Vagina (tissue), 2 donors: ENCODE measurements around the gene ACSL1. TPM values are rescaled to one million over a fixed set of nuclear protein-coding genes. Genes with fewer than 3 reads are reported as not detected.

Experiments
- DNase-seq, 2 donors: peaks; one replicate each; pipeline ENCODE4 v3.0.0-alpha.2; 2017; ENCODE audit errors: extremely low spot score in 2 of 2
- H3K27ac ChIP-seq: fragments of 200-600 bp; sonication (generic); one replicate; pipeline ENCODE4 v1.5.1; 2019
- H3K27me3 ChIP-seq: fragments of 200-600 bp; sonication (generic); one replicate; pipeline ENCODE4 v1.5.1; 2019
- H3K36me3 ChIP-seq, 2 donors: fragments of 200-600 bp; sonication (generic); one replicate each; pipeline ENCODE4 v1.5.1; 2017 to 2019
- H3K4me1 ChIP-seq: fragments of 200-600 bp; sonication (generic); one replicate; pipeline ENCODE4 v1.5.1; 2019
- H3K4me3 ChIP-seq, 2 donors: fragments of 200-600 bp; sonication (generic); 1 replicate in 1 of 2; 2 replicates in 1 of 2; pipeline ENCODE4 v1.5.1; 2016 to 2019
- H3K9me3 ChIP-seq: fragments of 200-600 bp; sonication (generic); one replicate; pipeline ENCODE4 v1.5.1; 2019
- CTCF ChIP-seq, 3 experiments: fragments of 450-650 bp in 2 of 3; fragments of 200-600 bp in 1 of 3; sonication (generic) in 1 of 3; IDR thresholded peaks; one replicate each; pipeline ENCODE4 v1.5.1; 2017 to 2019; ENCODE audit warnings: antibody characterized with exemption in 3 of 3, mild to moderate bottlenecking in 2 of 3, moderate library complexity in 2 of 3
- POLR2A ChIP-seq, 2 donors: fragments of 450-650 bp; IDR thresholded peaks; one replicate each; pipeline ENCODE4 v1.6.1; 2017; ENCODE audit warnings: antibody characterized with exemption in 2 of 2, mild to moderate bottlenecking in 2 of 2, moderate library complexity in 2 of 2
- POLR2AphosphoS5 ChIP-seq, 2 donors: sonication (generic); formaldehyde crosslinking; IDR thresholded peaks; one replicate each; pipeline ENCODE4 v1.9.0; 2017; ENCODE audit warnings: antibody characterized with exemption in 2 of 2, mild to moderate bottlenecking in 2 of 2, low read depth in 1 of 2; ENCODE audit not compliant: insufficient read depth in 1 of 2
- intact Hi-C: fragments of 100-400 bp; cut with DNase I; formaldehyde crosslinking; loops from one replicate; pipeline ENCODE4 v1.15.1; 2023
- total RNA-seq: library from RNA; depleted of rRNA; stranded (reverse); fragments of >200 nt; gene quantifications from one replicate; pipeline ENCODE4 v1.2.3, GENCODE V29; 2016

ACSL1 gene
- total RNA-seq, 1 donor from 2014 or later: 106 TPM

GRCh38 chr4:184861047-184861446, 35.3 kb upstream of the ACSL1 start:
- Histone ChIP-seq H3K36me3 (no peaks in the 10 kb centered on the region), H3K4me3 (no peak overlapping the region), H3K9me3 (no peaks in the 10 kb centered on the region), H3K27me3 (no peaks in the 10 kb centered on the region), H3K27ac (no peak overlapping the region), H3K4me1 (no peaks in the 10 kb centered on the region)
- TF ChIP-seq POLR2AphosphoS5 (IDR thresholded peaks at IDR 0.05; ENCODE audit: insufficient read depth in 1 of 2, low read depth in 1 of 2): no peak
- no peak for TF ChIP-seq CTCF (IDR thresholded peaks at IDR 0.05)
- TF ChIP-seq POLR2A (IDR thresholded peaks at IDR 0.05): no peak
- no peak for DNase-seq
- intact Hi-C loops: no loop called here

- intact Hi-C loops: no loop called here
- no peaks in the 10 kb centered on the region for H3K9me3 ChIP-seq
- no peaks in the 10 kb centered on the region for H3K4me1 ChIP-seq
- H3K27me3 ChIP-seq: no peaks in the 10 kb centered on the region
- DNase-seq: no peak
- H3K36me3 ChIP-seq: no peaks in the 10 kb centered on the region
- no peak overlapping the region for H3K27ac ChIP-seq
- no peak overlapping the region for H3K4me3 ChIP-seq
- TF ChIP-seq POLR2A (IDR thresholded peaks at IDR 0.05): no peak
- TF ChIP-seq CTCF (IDR thresholded peaks at IDR 0.05): no peak
Measured at GRCh38 chr4:184860018-184860779, 34.4 kb upstream of the ACSL1 start.

- Histone ChIP-seq H3K27me3 (no peaks in the 10 kb centered on the region), H3K4me1 (no peaks in the 10 kb centered on the region), H3K27ac (no peak overlapping the region), H3K9me3 (no peaks in the 10 kb centered on the region), H3K4me3 (no peak overlapping the region), H3K36me3 (no peaks in the 10 kb centered on the region)
- TF ChIP-seq POLR2AphosphoS5 (IDR thresholded peaks at IDR 0.05; ENCODE audit: insufficient read depth in 1 of 2, low read depth in 1 of 2): no peak
- TF ChIP-seq POLR2A (IDR thresholded peaks at IDR 0.05): no peak
- TF ChIP-seq CTCF (IDR thresholded peaks at IDR 0.05): no peak
- intact Hi-C loops: no loop called here
- no peak for DNase-seq
Measured at GRCh38 chr4:184857441-184858121, 31.8 kb upstream of the ACSL1 start.

- no peaks in the 10 kb centered on the region for H3K9me3 ChIP-seq
- intact Hi-C loops: no loop called here
- DNase-seq: no peak
- H3K27me3 ChIP-seq: no peaks in the 10 kb centered on the region
- TF ChIP-seq POLR2AphosphoS5 (IDR thresholded peaks at IDR 0.05; ENCODE audit: insufficient read depth in 1 of 2, low read depth in 1 of 2): no peak
- no peak for TF ChIP-seq POLR2A (IDR thresholded peaks at IDR 0.05)
- no peak for TF ChIP-seq CTCF (IDR thresholded peaks at IDR 0.05)
- H3K4me3 ChIP-seq: no peak overlapping the region
- no peaks in the 10 kb centered on the region for H3K4me1 ChIP-seq
- no peak overlapping the region for H3K27ac ChIP-seq
- no peaks in the 10 kb centered on the region for H3K36me3 ChIP-seq
Measured at GRCh38 chr4:184856277-184856609, 30.5 kb upstream of the ACSL1 start.

- TF ChIP-seq POLR2AphosphoS5 (IDR thresholded peaks at IDR 0.05; ENCODE audit: insufficient read depth in 1 of 2, low read depth in 1 of 2) (no peak), POLR2A (IDR thresholded peaks at IDR 0.05) (no peak), CTCF (IDR thresholded peaks at IDR 0.05) (no peak)
- no peak overlapping the region for H3K27ac ChIP-seq
- no peaks in the 10 kb centered on the region for H3K27me3 ChIP-seq
- no peak for DNase-seq
- H3K9me3 ChIP-seq: no peaks in the 10 kb centered on the region
- intact Hi-C loops: no loop called here
- no peaks in the 10 kb centered on the region for H3K4me1 ChIP-seq
- no peaks in the 10 kb centered on the region for H3K36me3 ChIP-seq
- H3K4me3 ChIP-seq: no peak overlapping the region
Measured at GRCh38 chr4:184854673-184855072, 28.9 kb upstream of the ACSL1 start.
